Left ventricle myocardium inferior (tissue), 1 donor: ENCODE measurements around the gene CABLES2. TPM values are rescaled to one million over a fixed set of nuclear protein-coding genes. Genes with fewer than 3 reads are reported as not detected.

Source experiments
- DNase-seq: peaks from one replicate; pipeline ENCODE4 v3.0.0-alpha.2; 2020
- H3K27ac ChIP-seq: fragments of 200-600 bp; replicated peaks from 2 replicates; pipeline ENCODE4 v1.8.0; 2021
- H3K27me3 ChIP-seq: fragments of 200-600 bp; 2 replicates; pipeline ENCODE4 v1.8.0; 2021; ENCODE audit warnings: low read depth
- H3K36me3 ChIP-seq: fragments of 200-600 bp; 2 replicates; pipeline ENCODE4 v1.8.0; 2021
- H3K4me1 ChIP-seq: fragments of 200-600 bp; 2 replicates; pipeline ENCODE4 v1.8.0; 2021
- H3K4me3 ChIP-seq: fragments of 200-600 bp; 2 replicates; pipeline ENCODE4 v1.8.0; 2021; ENCODE audit warnings: mild to moderate bottlenecking, moderate library complexity
- H3K9me3 ChIP-seq: fragments of 200-600 bp; replicated peaks from 2 replicates; pipeline ENCODE4 v1.8.0; 2021
- CTCF ChIP-seq: fragments of 200-600 bp; IDR thresholded peaks from 2 replicates; pipeline ENCODE4 v1.8.0; 2021; ENCODE audit warnings: antibody characterized with exemption, mild to moderate bottlenecking, borderline replicate concordance
- intact Hi-C: fragments of 100-400 bp; cut with micrococcal nuclease; formaldehyde crosslinking; loops from one replicate; pipeline ENCODE4 v1.11.0; 2022
- total RNA-seq: library from RNA; stranded (reverse); fragmentation: NEBNext Ultra II Directional; extraction: Animal tissue kit (Norgen Biotek cat#: 25700); gene quantifications from one replicate; pipeline ENCODE4 v1.2.1, GENCODE V29; 2021
- donor health status: DM: no; HTN: yes; CAD: no; lungs with severe emphysema.

CABLES2 gene
- total RNA-seq, 1 donor from 2014 or later = 12.0 TPM

GRCh38 chr20:62402456-62403150 is 4.5 kb downstream of the CABLES2 start:
- DNase-seq = no peak
- peaks cover 24% of the 10 kb centered on the region for H3K4me1 ChIP-seq
- H3K27ac ChIP-seq = no peak overlapping the region
- TF ChIP-seq CTCF = no peak
- H3K4me3 ChIP-seq = no peak overlapping the region
- no peaks in the 10 kb centered on the region for H3K36me3 ChIP-seq
- intact Hi-C loops = no loop called here
- H3K27me3 ChIP-seq = no peaks in the 10 kb centered on the region
- H3K9me3 ChIP-seq = no peaks in the 10 kb centered on the region

DNA sequence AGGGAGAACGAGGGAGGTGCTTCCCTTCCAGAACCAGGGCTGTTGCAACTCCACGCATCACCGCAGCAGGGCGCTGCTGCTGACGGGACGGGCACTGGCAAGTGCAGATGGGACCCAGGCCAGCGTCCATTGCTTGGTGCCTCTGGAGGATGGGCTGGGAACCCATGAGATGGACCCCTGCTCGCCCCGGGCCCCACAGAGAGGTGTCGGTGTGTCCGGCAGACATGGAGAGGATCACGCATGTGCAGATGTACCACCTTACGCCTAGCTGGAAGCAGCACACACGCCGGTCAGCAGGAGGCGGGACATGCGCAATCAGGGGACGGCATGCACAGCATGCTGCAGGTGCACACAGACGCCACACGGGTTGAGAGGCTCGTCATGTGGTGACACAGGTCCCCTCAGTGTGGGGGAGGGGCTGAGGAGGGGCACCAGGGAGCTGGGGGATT is 5.7 kb downstream of the CABLES2 start:
- Histone ChIP-seq H3K36me3 (no peaks in the 10 kb centered on the region), H3K27me3 (no peaks in the 10 kb centered on the region), H3K9me3 (no peaks in the 10 kb centered on the region), H3K4me1 (peaks cover 22% of the 10 kb centered on the region), H3K4me3 (no peak overlapping the region), H3K27ac (no peak overlapping the region)
- no peak for DNase-seq
- peak; percentile 17 for TF ChIP-seq CTCF
- intact Hi-C loops = no loop called here

DNA sequence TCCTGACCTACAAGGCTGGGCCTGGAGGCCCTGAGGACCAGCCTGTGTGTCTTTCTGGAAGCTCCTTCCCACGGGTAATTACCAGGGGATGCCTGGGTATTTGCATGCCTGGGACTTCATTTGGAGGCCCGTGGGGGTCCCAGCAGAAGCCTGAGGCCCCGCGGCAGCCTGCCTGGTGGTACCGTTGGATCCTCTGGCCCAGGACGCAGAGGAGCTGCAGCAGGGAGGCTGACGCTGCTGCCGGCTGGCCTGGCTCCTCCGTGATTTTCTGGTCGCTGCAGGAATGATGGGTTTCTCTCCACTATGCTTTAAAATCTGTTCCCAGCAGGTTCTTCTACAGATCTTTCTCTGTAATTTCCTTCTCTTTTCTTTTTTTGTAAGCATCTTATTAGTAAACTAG is 6.5 kb downstream of the CABLES2 start:
- peaks cover 3% of the 10 kb centered on the region for H3K36me3 ChIP-seq
- H3K27me3 ChIP-seq = no peaks in the 10 kb centered on the region
- H3K4me1 ChIP-seq = peaks cover 14% of the 10 kb centered on the region
- intact Hi-C loops = no loop called here
- no peak for TF ChIP-seq CTCF
- no peak overlapping the region for H3K27ac ChIP-seq
- H3K9me3 ChIP-seq = no peaks in the 10 kb centered on the region
- DNase-seq = no peak
- no peak overlapping the region for H3K4me3 ChIP-seq

GRCh38 chr20:62400021-62400420 is 7.1 kb downstream of the CABLES2 start:
- peaks cover 9% of the 10 kb centered on the region for H3K4me1 ChIP-seq
- TF ChIP-seq CTCF = no peak
- peaks cover 8% of the 10 kb centered on the region for H3K36me3 ChIP-seq
- H3K27ac ChIP-seq = no peak overlapping the region
- no peak for DNase-seq
- H3K4me3 ChIP-seq = no peak overlapping the region
- H3K27me3 ChIP-seq = no peaks in the 10 kb centered on the region
- H3K9me3 ChIP-seq = no peaks in the 10 kb centered on the region
- intact Hi-C loops = no loop called here

DNA sequence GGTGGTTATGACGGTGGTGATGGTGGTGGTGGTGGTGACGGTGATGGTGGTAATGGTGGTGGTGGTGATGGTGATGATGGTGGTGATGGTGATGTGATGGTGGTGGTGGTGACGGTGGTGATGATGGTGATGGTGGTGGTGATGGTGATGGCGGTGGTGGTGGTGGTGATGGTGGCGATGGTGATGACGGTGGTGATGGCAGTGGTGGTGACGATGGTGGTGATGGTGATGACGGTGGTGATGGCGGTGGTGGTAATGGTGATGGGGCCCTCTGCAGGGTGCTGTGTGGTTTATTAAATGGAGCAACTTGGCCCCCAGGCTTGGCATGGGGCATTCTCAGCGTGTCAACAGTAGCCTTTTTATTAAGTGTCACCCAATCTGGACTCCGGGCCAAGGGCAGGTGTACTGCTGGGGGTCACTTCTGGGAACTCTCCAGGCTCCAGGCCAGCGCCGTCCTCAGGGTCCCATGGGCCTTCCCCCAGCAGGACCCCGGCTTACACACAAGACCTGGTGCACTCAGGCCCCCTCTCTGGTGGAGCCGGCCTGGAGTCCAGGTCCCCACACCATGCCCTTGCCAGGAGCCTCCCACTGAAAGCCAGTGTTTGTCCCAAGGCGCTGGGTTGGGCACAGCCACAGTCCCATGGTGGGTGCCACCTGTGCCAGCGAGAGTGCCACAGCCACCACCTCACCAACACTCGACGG is 8.8 kb downstream of the CABLES2 start:
- intact Hi-C loops = no loop called here
- no peak overlapping the region for H3K4me3 ChIP-seq
- no peaks in the 10 kb centered on the region for H3K9me3 ChIP-seq
- TF ChIP-seq CTCF = no peak
- DNase-seq = no peak
- H3K27me3 ChIP-seq = no peaks in the 10 kb centered on the region
- H3K36me3 ChIP-seq = peaks cover 25% of the 10 kb centered on the region
- H3K4me1 ChIP-seq = peaks cover 6% of the 10 kb centered on the region
- H3K27ac ChIP-seq = no peak overlapping the region
